CD14-positive monocyte (primary cell): ENCODE results near the gene ADSS1. TPM values are rescaled to one million over a fixed set of nuclear protein-coding genes. Genes with fewer than 3 reads are reported as not detected.
A peak's percentile ranks its signal among the peaks of the same experiment; 100 is the strongest.
"Not testable (repeated sequence)": the region's sequence is repeated elsewhere in the genome, so short reads cannot be mapped to it uniquely, and the experiment has no call there.

Experiments used
- DNase-seq, 3 donors: peaks; one replicate each; pipeline ENCODE4 v3.0.0-alpha.2; 2011 to 2022
- H2AFZ ChIP-seq: 2 replicates; pipeline ENCODE4 v1.6.0; 2012; ENCODE audit warnings: mild to moderate bottlenecking, low read depth, low read length, inconsistent platforms; ENCODE audit not compliant: insufficient read depth, poor library complexity, severe bottlenecking
- H3K27ac ChIP-seq, 2 donors: 1 replicate in 1 of 2; 2 replicates in 1 of 2; pipeline ENCODE4 v1.5.1; 2012 to 2013; ENCODE audit warnings: low read length in 2 of 2, control low read depth in 1 of 2, inconsistent platforms in 1 of 2, low read depth in 1 of 2, mild to moderate bottlenecking in 1 of 2
- H3K27me3 ChIP-seq, 2 donors: one replicate each; pipeline versions ENCODE4 v1.6.0 to v1.6.1; 2011 to 2013; ENCODE audit warnings: low read length in 2 of 2; ENCODE audit not compliant: control insufficient read depth in 2 of 2, insufficient read depth in 2 of 2
- H3K36me3 ChIP-seq, 2 donors: replicated peaks in 1 of 2; 1 replicate in 1 of 2; 2 replicates in 1 of 2; pipeline versions ENCODE4 v1.5.1 to v1.6.1; 2012 to 2013; ENCODE audit warnings: low read length in 2 of 2, control low read depth in 1 of 2, inconsistent platforms in 1 of 2, mild to moderate bottlenecking in 1 of 2; ENCODE audit not compliant: insufficient read depth in 2 of 2, control insufficient read depth in 1 of 2
- H3K4me1 ChIP-seq, 2 donors: 1 replicate in 1 of 2; 2 replicates in 1 of 2; pipeline versions ENCODE4 v1.5.1 to v1.6.1; 2012 to 2013; ENCODE audit warnings: low read length in 2 of 2, control low read depth in 1 of 2, inconsistent platforms in 1 of 2, mild to moderate bottlenecking in 1 of 2, moderate library complexity in 1 of 2; ENCODE audit not compliant: insufficient read depth in 2 of 2, control insufficient read depth in 1 of 2
- H3K4me2 ChIP-seq: replicated peaks from 2 replicates; pipeline ENCODE3; 2012; ENCODE audit warnings: low read length, moderate library complexity, mild to moderate bottlenecking; ENCODE audit not compliant: poor library complexity, severe bottlenecking; ENCODE audit errors: extremely low read depth
- H3K4me3 ChIP-seq, 3 experiments: fragments of 200-600 bp in 1 of 3; sonication (generic) in 1 of 3; replicated peaks in 1 of 3; 1 replicate in 2 of 3; 2 replicates in 1 of 3; pipeline ENCODE4 v1.5.1; 2011 to 2013; ENCODE audit warnings: low read length in 3 of 3, mild to moderate bottlenecking in 3 of 3, control low read depth in 2 of 3, low read depth in 2 of 3, inconsistent platforms in 1 of 3, moderate library complexity in 1 of 3
- H3K79me2 ChIP-seq: 2 replicates; pipeline ENCODE4 v1.6.0; 2012; ENCODE audit warnings: mild to moderate bottlenecking, control low read depth, inconsistent platforms, low read length, moderate library complexity; ENCODE audit not compliant: insufficient read depth
- H3K9ac ChIP-seq: 2 replicates; pipeline ENCODE4 v1.6.0; 2017; ENCODE audit warnings: low read length, mild to moderate bottlenecking; ENCODE audit not compliant: insufficient read depth, poor library complexity, severe bottlenecking
- H3K9me3 ChIP-seq, 2 donors: replicated peaks in 1 of 2; 1 replicate in 1 of 2; 2 replicates in 1 of 2; pipeline versions ENCODE4 v1.5.1 to v1.6.1; 2012 to 2013; ENCODE audit warnings: low read length in 2 of 2, control low read depth in 1 of 2; ENCODE audit not compliant: control insufficient read depth in 1 of 2, insufficient read depth in 1 of 2
- H4K20me1 ChIP-seq: 2 replicates; pipeline ENCODE4 v1.6.0; 2012; ENCODE audit warnings: mild to moderate bottlenecking, low read length, control low read depth, moderate library complexity; ENCODE audit not compliant: insufficient read depth
- H3K27ac Mint-ChIP-seq, 7 donors: one replicate each; pipeline ENCODE4 v1.8.0; 2020; ENCODE audit warnings: mild to moderate bottlenecking in 7 of 7, mixed read lengths in 7 of 7, moderate library complexity in 6 of 7, inconsistent platforms in 2 of 7
- H3K27me3 Mint-ChIP-seq, 3 donors: one replicate each; pipeline ENCODE4 v1.8.0; 2021 to 2022; ENCODE audit warnings: low read depth in 3 of 3, mild to moderate bottlenecking in 3 of 3, mixed read lengths in 3 of 3, moderate library complexity in 3 of 3, inconsistent platforms in 1 of 3
- H3K36me3 Mint-ChIP-seq, 2 donors: one replicate each; pipeline ENCODE4 v1.8.0; 2020; ENCODE audit warnings: mixed read lengths in 2 of 2, inconsistent platforms in 1 of 2, mild to moderate bottlenecking in 1 of 2
- H3K4me1 Mint-ChIP-seq: one replicate; pipeline ENCODE4 v1.8.0; 2020; ENCODE audit warnings: mild to moderate bottlenecking, mixed read lengths
- H3K4me3 Mint-ChIP-seq, 2 donors: one replicate each; pipeline ENCODE4 v1.8.0; 2020; ENCODE audit warnings: mild to moderate bottlenecking in 2 of 2, mixed read lengths in 2 of 2, moderate library complexity in 1 of 2
- H3K9me3 Mint-ChIP-seq, 7 donors: one replicate each; pipeline ENCODE4 v1.8.0; 2020 to 2022; ENCODE audit warnings: mixed read lengths in 7 of 7, mild to moderate bottlenecking in 6 of 7, moderate library complexity in 6 of 7, inconsistent platforms in 2 of 7
- CTCF ChIP-seq: fragments of 200-600 bp; IDR thresholded peaks from one replicate; pipeline ENCODE4 v1.8.0; 2022; ENCODE audit warnings: antibody characterized with exemption, mild to moderate bottlenecking
- WGBS: methylation state at CpG from one replicate; pipeline ENCODE4 v1.1.5; 2013; ENCODE audit warnings: missing lambda C conversion rate; ENCODE audit not compliant: insufficient coverage; 5-methylcytosine and 5-hydroxymethylcytosine counted together
- intact Hi-C, 2 donors: fragments of 100-400 bp; cut with micrococcal nuclease; formaldehyde crosslinking; loops; one replicate each; pipeline versions ENCODE4 v1.15.0 to v1.15.1; 2023
- polyA plus RNA-seq, 3 donors: library from polyadenylated mRNA; depleted of rRNA in 1 of 3; unstranded in 2 of 3; stranded (reverse) in 1 of 3; fragments of 300-500 nt in 2 of 3; fragments of >200 nt in 1 of 3; fragmentation: Illumina TruSeq in 2 of 3; gene quantifications; 1 replicate in 2 of 3; 2 replicates in 1 of 3; pipeline ENCODE4 v1.2.3, GENCODE V29; 2012 to 2021

Gene ADSS1
- polyA plus RNA-seq, 3 donors: 0.61 to 3.7 (median 0.64) TPM

GRCh38 chr14:104750056-104750752 lies 26.2 kb downstream of the ADSS1 start:
- Histone ChIP-seq H3K9ac (no peak overlapping the region), H3K27me3 (no peaks in the 10 kb centered on the region), H4K20me1 (peaks cover 13% of the 10 kb centered on the region), H3K9me3 (no peaks in the 10 kb centered on the region), H3K4me3 (no peak overlapping the region), H3K4me1 (peaks cover 19 to 40% of the 10 kb centered on the region in 2 donors), H3K79me2 (peaks cover 22% of the 10 kb centered on the region), H3K27ac (no peak overlapping the region), H3K4me2 (no peak overlapping the region), H3K36me3 (peaks cover under 1 to 5% of the 10 kb centered on the region in 2 donors), H2AFZ (no peak overlapping the region)
- H3K9me3 Mint-ChIP-seq: peaks cover 0 to 8% (median 2%) of the 10 kb centered on the region in 7 donors
- peak overlapping the region in 1 of 2 donors; percentile 14 for H3K4me3 Mint-ChIP-seq
- peak overlapping the region in 1 of 7 donors; percentile 38 for H3K27ac Mint-ChIP-seq
- DNase-seq: no peak
- WGBS: 93% methylated on average over 11 of the region's 12 CpGs
- H3K36me3 Mint-ChIP-seq: peaks cover 0 to 4% of the 10 kb centered on the region in 2 donors
- intact Hi-C loops: loop anchor here in 1 of 2 donors (5.0 kb wide), 1 partner anchor 742 kb away; the partner anchor contains the start of gene TEDC1
- no peaks in the 10 kb centered on the region for H3K27me3 Mint-ChIP-seq
- TF ChIP-seq CTCF: no peak
- H3K4me1 Mint-ChIP-seq: peaks cover 27% of the 10 kb centered on the region

- not testable (repeated sequence) for H3K9me3 Mint-ChIP-seq, H3K36me3 Mint-ChIP-seq
- peak overlapping the region in 1 of 7 donors; percentile 38 for H3K27ac Mint-ChIP-seq
Observed at GRCh38 chr14:104750753-104751057, 26.7 kb downstream of the ADSS1 start.

More at GRCh38 chr14:104750753-104751057, 26.7 kb downstream of the ADSS1 start:
- H3K4me1 ChIP-seq: peaks cover 19 to 40% of the 10 kb centered on the region in 2 donors
- H3K27me3 ChIP-seq, H3K9me3 ChIP-seq, H3K9ac ChIP-seq, H2AFZ ChIP-seq, H3K27me3 Mint-ChIP-seq, H3K4me2 ChIP-seq, H3K4me3 ChIP-seq, H3K4me3 Mint-ChIP-seq, DNase-seq, H3K27ac ChIP-seq: not testable (repeated sequence)
- H3K79me2 ChIP-seq: peaks cover 27% of the 10 kb centered on the region
- peaks cover 27% of the 10 kb centered on the region for H3K4me1 Mint-ChIP-seq
- WGBS: 97% methylated on average over 5 of the region's 5 CpGs
- peaks cover 13% of the 10 kb centered on the region for H4K20me1 ChIP-seq
- intact Hi-C loops: loop anchor here in 1 of 2 donors (5.0 kb wide), 1 partner anchor 742 kb away; the partner anchor contains the start of gene TEDC1
- H3K36me3 ChIP-seq: peaks cover 4 to 10% of the 10 kb centered on the region in 2 donors
